ENCODE measurements around the gene KDM7A.

DNA sequence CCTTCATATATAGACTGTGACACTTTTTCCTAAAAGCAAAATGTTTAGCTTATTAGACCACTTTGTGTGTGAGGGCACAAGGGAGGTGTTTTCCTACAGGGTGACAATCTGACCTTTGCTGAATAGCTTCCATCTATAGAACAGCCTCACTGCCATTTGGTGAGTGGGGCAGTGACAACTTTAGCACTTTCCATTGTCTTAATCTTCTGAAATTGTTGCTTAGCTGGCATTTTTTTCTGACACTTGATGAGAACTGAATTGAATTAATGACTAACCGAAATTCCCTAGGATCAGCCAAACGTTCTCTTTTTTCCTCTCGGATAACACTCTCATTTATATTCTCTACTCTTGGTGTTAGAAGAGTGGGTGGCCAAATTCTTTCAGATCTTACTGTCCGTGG is 30.2 kb downstream of the KDM7A start:
- TF ChIP-seq, protein P1, sequence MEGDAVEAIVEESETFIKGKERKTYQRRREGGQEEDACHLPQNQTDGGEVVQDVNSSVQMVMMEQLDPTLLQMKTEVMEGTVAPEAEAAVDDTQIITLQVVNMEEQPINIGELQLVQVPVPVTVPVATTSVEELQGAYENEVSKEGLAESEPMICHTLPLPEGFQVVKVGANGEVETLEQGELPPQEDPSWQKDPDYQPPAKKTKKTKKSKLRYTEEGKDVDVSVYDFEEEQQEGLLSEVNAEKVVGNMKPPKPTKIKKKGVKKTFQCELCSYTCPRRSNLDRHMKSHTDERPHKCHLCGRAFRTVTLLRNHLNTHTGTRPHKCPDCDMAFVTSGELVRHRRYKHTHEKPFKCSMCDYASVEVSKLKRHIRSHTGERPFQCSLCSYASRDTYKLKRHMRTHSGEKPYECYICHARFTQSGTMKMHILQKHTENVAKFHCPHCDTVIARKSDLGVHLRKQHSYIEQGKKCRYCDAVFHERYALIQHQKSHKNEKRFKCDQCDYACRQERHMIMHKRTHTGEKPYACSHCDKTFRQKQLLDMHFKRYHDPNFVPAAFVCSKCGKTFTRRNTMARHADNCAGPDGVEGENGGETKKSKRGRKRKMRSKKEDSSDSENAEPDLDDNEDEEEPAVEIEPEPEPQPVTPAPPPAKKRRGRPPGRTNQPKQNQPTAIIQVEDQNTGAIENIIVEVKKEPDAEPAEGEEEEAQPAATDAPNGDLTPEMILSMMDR (IDR thresholded peaks at IDR 0.05), result no peak
- TF ChIP-seq POLR2A (IDR thresholded peaks at IDR 0.05) (no peak), EP300 (IDR thresholded peaks at IDR 0.05) (no peak)

All from ovary (tissue), 3 donors.